RWPE1 (cell line): ENCODE measurements around the gene GOLPH3L.
"Not testable (repeated sequence)": the region's sequence is repeated elsewhere in the genome, so short reads cannot be mapped to it uniquely, and the experiment has no call there.

Experiments used
- CTCF ChIA-PET: fragments of 350-600 bp; sonication (Branson Sonifier 250); formaldehyde crosslinking; extraction: SDS; loops from one replicate; lab custom pipeline; 2021; lab: Yijun Ruan, JAX
- POLR2A ChIA-PET: fragments of 400-600 bp; formaldehyde crosslinking; extraction: SDS; loops from one replicate; lab custom pipeline; 2020; ENCODE audit warnings: antibody characterized with exemption; ENCODE audit not compliant: low non-redundant PET; lab: Yijun Ruan, JAX
- DNase-seq: peaks from one replicate; pipeline ENCODE4 v3.0.0; 2012; ENCODE audit warnings: low spot score
- H3K27ac ChIP-seq: fragments of 450-650 bp; 2 replicates; pipeline ENCODE4 v1.5.1; 2017
- TF ChIP-seq, protein P1 (sequence below): fragments of 450-650 bp; conservative IDR thresholded peaks from 2 replicates; pipeline ENCODE4 v1.5.1; 2017; ENCODE audit warnings: low read depth, mild to moderate bottlenecking

Gene GOLPH3L

DNA sequence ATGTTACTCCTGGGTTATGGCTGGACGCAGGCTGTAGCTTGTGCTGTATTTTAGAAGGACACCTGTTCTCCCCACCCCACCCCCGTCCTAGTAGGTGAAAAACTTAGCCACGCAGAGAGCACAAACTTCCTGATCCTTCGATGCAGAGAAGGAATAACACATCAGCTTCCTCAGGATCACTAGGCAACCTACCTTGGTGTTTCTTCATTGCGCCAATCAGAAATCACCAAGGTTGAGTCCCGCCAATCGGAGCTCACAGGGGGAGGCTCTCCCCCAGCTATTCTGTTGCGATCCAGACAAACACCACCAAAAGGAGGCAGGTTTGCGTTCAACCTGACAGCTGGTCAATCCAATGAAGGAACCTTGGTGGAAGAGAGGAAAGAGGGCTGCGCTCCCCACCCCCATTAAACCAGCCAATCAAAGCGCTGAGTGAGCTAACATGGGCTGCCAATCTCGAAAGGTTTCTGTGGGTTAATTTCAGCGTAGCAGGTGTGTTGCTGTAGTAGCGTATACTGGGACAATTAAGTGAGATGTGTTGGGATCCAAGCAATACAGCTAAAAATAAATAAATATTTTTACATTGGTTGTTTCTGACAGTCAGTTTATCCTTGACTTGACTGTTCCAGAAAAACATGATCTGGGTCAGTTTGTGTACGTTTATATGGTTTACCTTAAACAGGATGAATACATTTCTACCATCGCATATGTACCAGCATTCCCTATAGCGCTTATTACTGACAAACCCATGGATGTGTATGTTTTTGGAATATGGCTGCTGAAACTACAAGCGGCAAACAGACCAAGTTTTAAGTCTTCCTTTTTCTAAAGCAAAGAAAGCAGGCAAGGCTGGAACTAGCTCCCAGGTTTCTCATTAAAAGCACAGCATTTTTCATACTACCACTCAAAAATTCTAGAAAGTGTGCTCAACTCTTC is at the start of gene GOLPH3L:
GOLPH3L (minus strand) TSS at position 160 of the 933 bp plus-strand sequence. CDS start 2,316 bp downstream, outside the sequence.
- DNase-seq: peak; percentile 96
- TF ChIP-seq, protein P1, sequence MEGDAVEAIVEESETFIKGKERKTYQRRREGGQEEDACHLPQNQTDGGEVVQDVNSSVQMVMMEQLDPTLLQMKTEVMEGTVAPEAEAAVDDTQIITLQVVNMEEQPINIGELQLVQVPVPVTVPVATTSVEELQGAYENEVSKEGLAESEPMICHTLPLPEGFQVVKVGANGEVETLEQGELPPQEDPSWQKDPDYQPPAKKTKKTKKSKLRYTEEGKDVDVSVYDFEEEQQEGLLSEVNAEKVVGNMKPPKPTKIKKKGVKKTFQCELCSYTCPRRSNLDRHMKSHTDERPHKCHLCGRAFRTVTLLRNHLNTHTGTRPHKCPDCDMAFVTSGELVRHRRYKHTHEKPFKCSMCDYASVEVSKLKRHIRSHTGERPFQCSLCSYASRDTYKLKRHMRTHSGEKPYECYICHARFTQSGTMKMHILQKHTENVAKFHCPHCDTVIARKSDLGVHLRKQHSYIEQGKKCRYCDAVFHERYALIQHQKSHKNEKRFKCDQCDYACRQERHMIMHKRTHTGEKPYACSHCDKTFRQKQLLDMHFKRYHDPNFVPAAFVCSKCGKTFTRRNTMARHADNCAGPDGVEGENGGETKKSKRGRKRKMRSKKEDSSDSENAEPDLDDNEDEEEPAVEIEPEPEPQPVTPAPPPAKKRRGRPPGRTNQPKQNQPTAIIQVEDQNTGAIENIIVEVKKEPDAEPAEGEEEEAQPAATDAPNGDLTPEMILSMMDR: no peak
- ChIA-PET POLR2A (interaction anchor here (0.6 to 0.7 kb wide), 2 partner anchors 29 to 148 kb away, joined by 3 to 4 read pairs; partner anchors contain the start of gene ADAMTSL4), CTCF (interaction anchor here (0.6 to 1.0 kb wide), 2 partner anchors 136 to 208 kb away, joined by 3 to 4 read pairs; no protein-coding TSS in a partner anchor)
- peak within 1 kb of the TSS; percentile 14; the same call in 1 of the 2 replicates for H3K27ac ChIP-seq

DNA sequence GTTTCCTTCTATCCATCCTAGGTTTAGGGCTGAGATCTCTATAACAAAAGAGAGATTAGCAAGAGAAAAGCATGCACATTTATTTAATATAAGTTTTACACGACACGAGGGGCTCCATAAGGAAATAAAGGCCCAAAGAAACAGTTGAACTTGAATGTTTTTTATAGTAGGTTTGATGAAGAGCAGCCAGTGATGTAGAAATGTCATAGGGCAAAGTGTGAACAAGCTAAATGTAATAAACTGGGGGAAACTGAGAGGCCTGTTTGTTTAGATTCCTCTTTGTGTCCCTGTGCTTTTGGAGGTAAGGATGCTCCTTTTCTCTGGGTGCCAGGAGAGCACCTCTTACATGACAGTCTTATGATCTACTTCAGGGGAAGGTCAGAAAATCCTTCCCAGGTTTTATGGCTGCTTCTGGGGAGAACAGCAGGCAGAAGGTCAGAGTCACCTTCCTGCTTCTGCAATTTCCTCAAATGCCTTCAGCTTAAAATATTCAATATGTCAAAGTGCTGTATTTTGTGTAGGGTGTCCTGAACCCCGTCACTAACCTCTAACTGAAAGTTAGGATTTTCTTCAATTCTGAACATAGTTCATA is 33.3 kb upstream of the GOLPH3L start:
- H3K27ac ChIP-seq: no peak overlapping the region
- TF ChIP-seq, protein P1: no peak
- CTCF ChIA-PET: interaction anchor here (1.4 kb wide), 1 partner anchor 9 kb away, joined by 3 read pairs; no protein-coding TSS in a partner anchor
- no peak for DNase-seq
- POLR2A ChIA-PET: no interaction called here

DNA sequence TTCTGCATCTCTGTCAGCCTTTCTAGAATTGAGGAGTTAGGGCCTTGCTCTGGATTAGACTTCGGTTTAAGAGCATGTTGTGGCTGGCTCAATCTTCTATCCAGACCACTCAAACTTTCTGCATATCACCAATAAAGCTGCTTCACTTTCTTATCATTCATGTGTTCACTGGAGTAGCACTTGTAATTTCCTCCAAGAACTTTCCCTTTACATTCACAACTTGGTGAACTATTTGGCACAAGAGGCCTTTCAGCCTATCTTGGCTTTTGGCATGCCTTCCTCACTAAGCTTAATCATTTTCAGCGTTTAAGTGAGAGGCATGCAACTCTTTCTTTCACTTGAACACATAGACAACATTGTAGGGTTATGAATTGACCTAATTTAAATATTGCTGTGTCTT is 27.4 kb upstream of the GOLPH3L start:
- DNase-seq: no peak
- H3K27ac ChIP-seq: no peak overlapping the region
- ChIA-PET POLR2A (no interaction called here), CTCF (no interaction called here)
- TF ChIP-seq, protein P1: no peak

DNA sequence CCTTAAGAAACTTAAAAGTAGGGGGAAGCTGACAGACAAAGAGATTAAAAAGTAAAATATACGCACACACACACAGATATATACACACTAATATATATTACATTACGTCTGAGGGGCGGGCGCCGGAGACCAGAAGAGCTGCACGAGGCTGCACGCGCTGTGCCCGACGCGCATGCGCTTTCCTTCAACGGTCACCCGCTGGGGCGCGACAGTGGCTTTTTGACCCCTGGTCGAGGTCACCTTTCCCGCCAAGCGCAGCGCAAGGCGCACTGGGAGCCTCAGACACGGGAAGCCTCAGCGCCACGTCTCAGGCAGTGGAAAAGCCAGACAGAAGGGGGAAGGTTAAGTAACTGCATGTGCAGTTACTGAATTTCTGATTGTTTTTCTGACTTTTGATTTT is 23.7 kb upstream of the GOLPH3L start, which contains the start of gene HORMAD1:
HORMAD1 (minus strand) TSS at position 193 of the 400 bp plus-strand sequence. CDS start 1,390 bp downstream, outside the sequence.
- H3K27ac ChIP-seq: no peak within 1 kb of the TSS
- no peak for DNase-seq
- TF ChIP-seq, protein P1: no peak
- ChIA-PET POLR2A (no interaction called here), CTCF (no interaction called here)

DNA sequence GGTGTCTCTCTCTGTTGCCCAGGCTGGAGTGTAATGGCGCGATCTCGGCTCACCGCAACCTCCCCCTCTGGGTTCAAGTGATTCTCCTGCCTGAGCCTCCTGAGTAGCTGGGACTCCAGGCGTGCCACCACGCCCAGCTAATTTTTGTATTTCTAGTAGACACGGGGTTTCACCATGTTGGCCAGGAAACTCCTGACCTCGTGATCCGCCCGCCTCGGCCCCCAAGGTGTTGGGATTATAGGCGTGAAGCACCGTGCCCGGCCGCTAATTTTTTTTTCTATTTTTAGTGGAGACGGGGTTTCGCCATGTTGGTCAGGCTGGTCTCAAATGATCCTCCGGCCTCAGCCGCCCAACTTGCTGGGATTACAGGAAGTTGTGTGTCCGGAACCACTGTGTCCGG is 23.1 kb upstream of the GOLPH3L start:
- POLR2A ChIA-PET: no interaction called here
- CTCF ChIA-PET: no interaction called here
- TF ChIP-seq, protein P1: no peak
- no peak overlapping the region for H3K27ac ChIP-seq
- DNase-seq: no peak

DNA sequence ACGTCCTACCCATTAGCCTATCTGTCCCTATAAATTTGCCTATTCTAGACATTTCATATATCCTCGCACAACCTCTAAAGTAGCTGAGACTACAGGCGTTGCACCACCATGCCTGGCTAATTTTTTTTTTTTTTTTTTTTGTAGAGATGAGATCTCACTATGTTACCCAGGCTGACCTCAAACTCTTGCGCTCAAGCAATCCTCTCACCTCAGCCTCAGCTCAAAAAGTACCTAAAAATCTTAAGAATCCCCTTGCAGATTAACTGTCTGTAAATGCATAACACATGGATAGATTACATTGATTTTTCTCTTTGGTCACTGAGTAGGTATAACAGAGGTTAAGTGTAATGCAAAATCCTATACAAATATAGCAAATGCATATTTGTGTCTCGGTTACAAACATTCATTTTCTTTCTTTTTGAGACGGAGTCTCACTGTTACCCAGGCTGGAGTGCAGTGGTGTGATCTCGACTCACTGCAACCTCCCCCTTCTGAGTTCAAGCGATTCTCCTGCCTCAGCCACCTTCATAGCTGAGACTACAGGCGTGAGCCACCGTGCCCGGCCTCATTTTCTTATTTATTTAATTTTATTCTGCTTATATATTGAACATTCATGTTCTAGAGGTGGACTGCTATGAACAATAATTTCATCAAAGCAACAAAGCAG is 21.4 kb upstream of the GOLPH3L start:
- DNase-seq: no peak
- ChIA-PET CTCF (no interaction called here), POLR2A (no interaction called here)
- no peak overlapping the region for H3K27ac ChIP-seq
- TF ChIP-seq, protein P1: no peak

DNA sequence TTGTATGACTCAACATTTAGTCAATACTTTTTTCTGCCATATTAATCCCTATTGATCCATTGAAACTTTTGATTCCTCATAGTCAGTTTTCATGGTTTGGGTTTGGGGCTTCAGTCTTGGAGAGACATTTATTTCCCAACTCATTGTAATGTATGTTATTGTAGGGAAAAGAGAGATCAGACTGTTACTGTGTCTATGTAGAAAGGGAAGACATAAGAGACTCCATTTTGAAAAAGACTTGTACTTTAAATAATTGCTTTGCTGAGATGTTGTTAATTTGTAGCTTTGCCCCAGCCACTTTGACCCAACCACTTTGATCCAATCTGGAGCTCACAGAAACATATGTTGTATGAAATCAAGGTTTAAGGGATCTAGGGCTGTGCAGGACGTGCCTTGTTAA is 12.1 kb upstream of the GOLPH3L start:
- CTCF ChIA-PET, POLR2A ChIA-PET, H3K27ac ChIP-seq, DNase-seq: not testable (repeated sequence)
